ENCODE results near the gene ASAH2.

The ASAH2 gene

GRCh38 chr10:50224330-50224952 is 26.9 kb downstream of the ASAH2 start:
- Histone ChIP-seq H3K27me3 (ENCODE audit: insufficient read depth, low read depth, severe bottlenecking) (peaks cover 2% of the 10 kb centered on the region), H3K4me3 (ENCODE audit: low read depth, low read length) (no peak overlapping the region), H3K36me3 (no peaks in the 10 kb centered on the region), H3K9me3 (ENCODE audit: severe bottlenecking) (no peaks in the 10 kb centered on the region), H3K27ac (no peak overlapping the region)
- DNase-seq, result peak; percentile 16
- peak; percentile 52 for TF ChIP-seq CTCF (IDR thresholded peaks at IDR 0.05; ENCODE audit: low read depth, low read length)

GRCh38 chr10:50222199-50222598 is 29.1 kb downstream of the ASAH2 start:
- H3K36me3 ChIP-seq, result no peaks in the 10 kb centered on the region

GRCh38 chr10:50221470-50221869 is 29.8 kb downstream of the ASAH2 start:
- H3K27ac ChIP-seq, result no peak overlapping the region
- H3K9me3 ChIP-seq (ENCODE audit: severe bottlenecking), result no peaks in the 10 kb centered on the region
- no peaks in the 10 kb centered on the region for H3K27me3 ChIP-seq (ENCODE audit: insufficient read depth, low read depth, severe bottlenecking)
- DNase-seq, result no peak
- H3K4me3 ChIP-seq (ENCODE audit: low read depth, low read length), result no peak overlapping the region
- no peaks in the 10 kb centered on the region for H3K36me3 ChIP-seq
- TF ChIP-seq CTCF (IDR thresholded peaks at IDR 0.05; ENCODE audit: low read depth, low read length), result no peak

More at GRCh38 chr10:50222199-50222598, 29.1 kb downstream of the ASAH2 start:
- Histone ChIP-seq H3K27me3 (ENCODE audit: insufficient read depth, low read depth, severe bottlenecking) (no peaks in the 10 kb centered on the region), H3K9me3 (ENCODE audit: severe bottlenecking) (no peaks in the 10 kb centered on the region), H3K27ac (no peak overlapping the region), H3K4me3 (ENCODE audit: low read depth, low read length) (no peak overlapping the region)
- no peak for DNase-seq
- no peak for TF ChIP-seq CTCF (IDR thresholded peaks at IDR 0.05; ENCODE audit: low read depth, low read length)

- Histone ChIP-seq H3K27me3 (ENCODE audit: insufficient read depth, low read depth, severe bottlenecking) (no peaks in the 10 kb centered on the region), H3K9me3 (ENCODE audit: severe bottlenecking) (no peaks in the 10 kb centered on the region), H3K4me3 (ENCODE audit: low read depth, low read length) (no peak overlapping the region), H3K27ac (no peak overlapping the region), H3K36me3 (no peaks in the 10 kb centered on the region)
- no peak for DNase-seq
- TF ChIP-seq CTCF (IDR thresholded peaks at IDR 0.05; ENCODE audit: low read depth, low read length), result no peak
Observed at GRCh38 chr10:50219646-50220045, 31.7 kb downstream of the ASAH2 start.

- Histone ChIP-seq H3K27me3 (ENCODE audit: insufficient read depth, low read depth, severe bottlenecking) (no peaks in the 10 kb centered on the region), H3K36me3 (no peaks in the 10 kb centered on the region), H3K27ac (no peak overlapping the region), H3K9me3 (ENCODE audit: severe bottlenecking) (no peaks in the 10 kb centered on the region), H3K4me3 (ENCODE audit: low read depth, low read length) (no peak overlapping the region)
- no peak for TF ChIP-seq CTCF (IDR thresholded peaks at IDR 0.05; ENCODE audit: low read depth, low read length)
- DNase-seq, result no peak
Observed at GRCh38 chr10:50219200-50219599, 32.1 kb downstream of the ASAH2 start.

GRCh38 chr10:50216894-50217293 is 34.4 kb downstream of the ASAH2 start:
- Histone ChIP-seq H3K27me3 (ENCODE audit: insufficient read depth, low read depth, severe bottlenecking) (no peaks in the 10 kb centered on the region), H3K4me3 (ENCODE audit: low read depth, low read length) (no peak overlapping the region), H3K9me3 (ENCODE audit: severe bottlenecking) (no peaks in the 10 kb centered on the region), H3K36me3 (no peaks in the 10 kb centered on the region), H3K27ac (no peak overlapping the region)
- TF ChIP-seq CTCF (IDR thresholded peaks at IDR 0.05; ENCODE audit: low read depth, low read length), result no peak
- no peak for DNase-seq
